NCI-H446 (cell line): Measurements from ENCODE around the gene SSTR5.

Source experiments
- DNase-seq, 2 experiments: peaks; one replicate each; lab custom pipeline; 2025; lab: John Stamatoyannopoulos, UW

Gene SSTR5

DNA sequence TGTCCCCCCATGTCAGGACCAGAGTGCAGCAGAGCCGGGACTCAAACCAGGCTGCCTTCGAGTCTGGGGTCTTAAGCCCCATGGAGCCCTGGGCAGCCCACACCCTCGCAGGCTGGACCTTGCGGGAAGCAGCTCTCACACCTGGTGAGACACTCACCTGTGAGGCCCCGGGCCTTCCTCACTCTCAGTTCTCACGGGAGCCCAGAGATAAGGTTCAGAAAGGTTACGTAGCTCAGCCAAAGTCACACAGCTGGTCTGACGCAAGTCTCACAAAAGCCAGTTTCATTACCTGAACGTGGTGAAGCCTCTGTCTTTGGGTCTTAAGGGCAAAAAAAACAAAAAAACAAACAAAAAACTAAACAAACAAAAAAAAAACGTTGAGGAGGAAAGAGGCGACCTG, 32.8 kb upstream of the SSTR5 start:
- DNase-seq = no peak

DNA sequence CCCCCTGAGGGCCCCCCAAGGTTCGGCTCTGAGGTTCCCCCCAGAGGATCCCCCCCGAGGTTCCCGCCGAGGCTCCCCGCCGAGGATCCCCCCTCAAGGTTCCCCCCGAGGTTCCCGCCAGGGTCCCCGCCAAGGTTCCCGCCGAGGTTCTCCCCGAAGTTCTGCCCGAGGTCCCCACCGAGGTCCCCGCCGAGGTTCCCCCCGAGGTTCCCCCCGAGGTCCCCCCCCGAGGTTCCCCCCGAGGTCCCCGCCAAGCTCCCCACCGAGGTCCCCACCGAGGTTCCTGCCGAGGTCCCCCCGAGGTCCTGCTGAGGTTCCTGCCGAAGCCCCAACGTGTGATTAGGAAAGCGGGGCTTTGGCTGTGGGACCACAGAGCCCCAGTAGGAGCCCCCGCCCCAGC, 32.2 kb upstream of the SSTR5 start:
- no peak for DNase-seq

DNA sequence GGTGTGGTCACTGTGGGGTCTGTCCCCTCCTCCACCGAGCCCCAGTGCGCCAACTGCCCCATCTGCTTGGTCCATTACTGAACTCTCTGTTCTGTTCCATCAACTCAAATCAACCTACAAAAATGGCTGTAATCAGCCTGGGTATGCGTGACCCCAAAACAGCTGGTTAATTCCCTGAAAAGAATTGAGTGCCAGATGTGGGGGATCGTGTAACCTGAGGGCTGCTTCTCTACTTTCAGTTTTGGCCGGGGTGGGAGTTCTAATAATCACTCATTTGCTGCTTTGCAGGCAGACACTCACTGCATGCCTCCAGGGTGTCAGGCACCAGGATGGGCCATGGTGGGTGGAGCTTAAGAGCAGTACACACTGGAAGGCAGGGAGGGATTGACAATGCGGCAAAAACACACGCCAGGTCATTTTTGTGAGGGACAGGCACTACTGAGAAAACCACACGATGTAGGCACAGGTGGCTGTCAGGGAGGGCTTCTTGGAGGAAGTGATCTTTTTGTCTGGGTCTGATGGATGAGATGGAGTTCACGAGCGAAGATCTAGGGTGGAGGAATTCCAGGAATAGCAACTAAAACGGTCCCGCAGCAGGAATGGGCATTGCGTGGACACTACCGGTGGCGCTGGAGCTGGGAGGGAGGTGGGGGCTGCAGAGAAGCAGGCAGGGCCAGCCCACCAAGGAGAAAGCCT, 30.4 kb upstream of the SSTR5 start:
- no peak for DNase-seq

DNA sequence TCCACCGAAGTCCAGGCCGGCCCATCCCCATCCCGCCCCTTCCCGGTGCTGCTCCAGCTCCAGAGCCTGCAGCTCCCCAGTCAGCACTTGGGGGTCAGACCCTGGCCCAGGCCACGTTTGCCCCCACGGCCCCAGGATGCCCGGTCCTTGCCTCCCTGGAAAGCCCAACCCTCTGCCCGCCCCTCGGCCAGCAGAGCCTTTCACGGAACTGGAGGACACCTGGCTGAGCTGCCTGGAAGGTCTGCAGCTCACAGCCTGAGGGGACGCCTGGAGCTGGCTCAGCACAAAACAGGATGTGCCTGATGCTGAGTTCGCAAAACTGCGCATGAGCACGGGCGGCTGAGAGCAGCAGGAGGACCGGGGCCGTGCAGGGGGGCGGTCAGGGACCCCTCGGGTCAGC, 29.7 kb upstream of the SSTR5 start:
- no peak for DNase-seq

DNA sequence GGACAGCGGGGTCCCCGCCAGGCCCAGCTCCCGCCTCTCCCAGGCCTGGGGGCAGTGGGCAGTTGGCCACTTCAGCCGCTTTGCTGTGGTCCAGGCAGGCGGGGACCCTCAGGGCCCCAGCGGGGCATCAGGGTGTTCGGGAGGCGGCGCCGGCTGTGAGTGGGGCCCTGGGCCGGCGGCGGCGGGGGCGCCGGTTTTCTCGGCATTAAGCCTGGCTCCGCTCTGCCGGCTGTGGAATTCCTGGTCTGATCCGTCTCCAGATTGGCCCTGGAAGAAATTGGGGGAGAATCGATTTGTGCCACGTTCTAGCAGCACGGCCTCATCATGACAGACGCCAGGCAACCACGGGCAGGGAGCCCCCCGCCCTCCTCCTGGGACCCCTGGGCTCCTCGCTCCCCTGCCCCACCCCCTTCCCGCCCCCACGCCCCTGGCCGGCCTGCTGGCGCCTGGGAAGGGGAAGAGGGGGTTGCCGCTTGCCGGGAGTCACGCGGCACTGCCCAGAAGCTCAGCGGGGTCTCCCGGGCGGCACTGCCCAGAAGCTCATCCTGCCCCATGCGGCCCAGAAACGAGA, 28.6 kb upstream of the SSTR5 start:
- DNase-seq = no peak

DNA sequence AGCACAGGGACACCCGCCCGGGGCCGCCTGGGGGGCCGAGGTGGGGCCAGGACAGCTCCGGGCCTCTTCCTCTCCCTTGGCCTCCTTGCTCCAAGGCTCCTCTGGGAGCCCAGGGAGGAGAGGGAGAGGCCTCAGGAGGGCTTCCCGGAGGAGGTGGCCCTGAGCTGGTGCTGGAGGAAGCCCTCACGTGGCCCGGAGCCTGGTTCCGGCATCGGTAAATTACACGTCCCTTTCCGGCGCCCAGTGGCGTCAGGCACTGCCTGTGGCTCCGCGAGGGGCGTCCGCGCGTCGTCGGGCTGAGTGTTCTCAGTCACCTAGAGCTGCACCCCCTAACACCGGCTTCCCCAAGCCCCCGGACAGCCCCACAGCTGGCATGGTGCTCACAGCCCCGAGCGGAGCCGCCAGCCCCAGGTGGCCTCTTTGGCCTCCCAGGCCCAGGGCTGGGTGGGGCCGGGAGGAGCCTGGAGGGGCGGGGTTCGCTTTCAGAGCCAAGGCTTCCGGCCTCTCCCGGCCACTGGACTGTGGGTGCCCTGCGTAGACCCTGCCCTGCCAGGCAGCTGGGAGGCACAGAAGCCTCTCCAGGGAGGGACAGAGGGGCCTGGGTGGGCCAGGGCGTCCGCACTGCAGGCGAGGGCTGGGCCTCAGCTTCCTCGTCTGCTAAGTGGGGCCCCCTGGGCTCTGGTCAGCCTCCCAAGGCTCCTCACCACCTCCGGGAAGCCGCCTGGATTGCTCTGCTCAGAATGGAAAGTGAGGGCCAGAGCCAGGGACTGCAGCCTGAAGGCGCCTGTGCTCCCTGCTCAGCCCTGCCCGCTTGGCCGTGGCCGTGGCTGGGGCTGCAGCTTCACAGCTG, 27.9 kb upstream of the SSTR5 start:
- DNase-seq = no peak

DNA sequence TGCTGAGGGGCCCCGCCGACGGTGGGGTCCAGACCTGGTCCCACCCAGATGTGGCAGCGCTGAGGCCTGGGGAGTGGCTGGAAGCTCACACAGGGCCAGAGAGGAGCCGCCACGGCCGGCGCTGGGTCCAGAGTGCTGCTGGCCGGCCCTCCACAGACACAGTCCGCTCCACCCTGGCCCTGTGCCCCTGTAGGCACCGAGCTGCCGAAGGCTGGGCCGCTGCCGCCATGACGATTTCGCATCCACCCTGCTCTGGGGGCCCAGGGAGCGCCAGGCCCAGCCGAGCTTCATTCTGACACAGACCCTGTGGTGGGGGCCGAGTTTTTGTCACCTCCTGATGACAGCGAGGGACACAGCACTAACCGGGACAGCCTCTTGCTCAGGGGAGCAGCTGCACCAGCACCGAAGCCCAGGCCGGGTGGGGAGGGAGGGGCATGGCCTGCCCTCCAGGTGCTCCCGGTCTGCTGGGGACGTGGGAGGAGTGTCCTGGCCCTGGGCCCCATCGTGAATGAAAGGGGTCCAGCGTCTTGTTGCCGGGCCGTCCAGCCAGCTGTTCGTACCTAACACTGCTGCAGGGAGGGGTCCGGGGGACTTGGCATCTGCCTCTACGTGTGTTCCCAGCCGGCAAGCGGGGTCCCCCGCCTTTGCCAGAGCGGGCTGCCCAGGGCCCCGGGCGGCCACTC, 27.1 kb upstream of the SSTR5 start:
- no peak for DNase-seq

DNA sequence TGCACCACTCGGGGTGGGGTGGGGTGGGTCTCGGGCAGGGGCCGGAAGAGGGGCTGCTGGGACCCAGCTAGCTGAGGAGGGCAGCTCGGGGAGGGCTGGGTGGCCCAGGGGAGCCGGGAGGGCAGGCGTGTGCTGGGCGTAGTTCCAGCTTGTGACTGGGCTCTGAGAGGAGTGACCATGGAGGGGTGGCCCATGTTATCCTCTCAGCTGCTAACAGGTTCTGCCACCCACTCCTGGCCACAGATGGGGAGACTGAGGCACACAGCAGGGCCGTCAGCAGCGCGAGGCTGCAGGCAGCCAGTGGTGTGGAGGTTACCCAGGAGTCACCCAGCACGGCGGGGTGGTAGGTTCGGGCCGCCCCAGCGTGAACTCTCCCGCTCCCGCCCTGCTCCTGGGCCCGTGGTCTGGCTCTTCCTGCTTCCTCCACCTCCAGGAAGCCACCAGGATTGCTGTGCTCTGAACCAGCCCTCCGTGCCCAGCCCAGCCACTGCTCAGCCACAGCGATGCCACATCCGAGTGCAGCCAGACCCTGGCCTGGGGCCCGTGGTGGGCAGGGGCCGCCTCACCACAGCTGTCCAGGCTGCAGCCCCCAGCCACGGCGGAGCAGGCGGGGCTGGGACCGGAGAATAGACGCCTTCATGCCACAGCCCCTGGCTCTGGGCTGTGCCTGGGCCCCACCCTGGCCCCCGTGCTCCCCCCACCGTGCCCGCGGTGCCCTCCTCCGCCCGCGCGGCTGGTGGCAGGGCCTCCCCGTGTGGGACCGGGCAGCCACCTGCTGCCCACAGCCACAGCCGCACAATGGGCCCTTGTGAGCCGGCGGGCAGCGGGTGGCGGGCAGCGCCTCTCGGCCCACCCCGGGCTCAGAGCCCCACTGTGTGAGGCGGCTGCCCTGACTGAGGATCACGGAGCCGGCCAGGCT, 26.3 kb upstream of the SSTR5 start:
- DNase-seq = no peak

DNA sequence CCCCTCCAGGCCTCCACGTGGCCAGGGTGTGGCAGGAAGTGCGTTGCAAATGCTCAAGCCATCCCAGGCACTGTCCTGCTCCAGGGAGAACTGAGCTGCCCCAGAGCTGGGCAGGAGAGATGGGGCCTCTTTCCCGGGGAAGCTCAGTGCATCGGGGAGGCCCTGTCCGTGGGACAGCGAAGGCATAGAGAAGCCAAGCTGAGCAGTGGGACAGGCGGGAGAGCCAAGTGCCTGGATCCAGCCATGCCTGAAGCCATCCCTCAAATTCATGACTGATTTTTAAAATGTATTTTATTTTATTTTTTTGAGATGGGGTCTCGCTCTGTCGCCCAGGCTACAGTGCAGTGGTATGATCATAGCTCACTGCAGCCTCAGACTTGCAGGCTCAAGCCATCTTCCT, 25.4 kb upstream of the SSTR5 start:
- no peak for DNase-seq

DNA sequence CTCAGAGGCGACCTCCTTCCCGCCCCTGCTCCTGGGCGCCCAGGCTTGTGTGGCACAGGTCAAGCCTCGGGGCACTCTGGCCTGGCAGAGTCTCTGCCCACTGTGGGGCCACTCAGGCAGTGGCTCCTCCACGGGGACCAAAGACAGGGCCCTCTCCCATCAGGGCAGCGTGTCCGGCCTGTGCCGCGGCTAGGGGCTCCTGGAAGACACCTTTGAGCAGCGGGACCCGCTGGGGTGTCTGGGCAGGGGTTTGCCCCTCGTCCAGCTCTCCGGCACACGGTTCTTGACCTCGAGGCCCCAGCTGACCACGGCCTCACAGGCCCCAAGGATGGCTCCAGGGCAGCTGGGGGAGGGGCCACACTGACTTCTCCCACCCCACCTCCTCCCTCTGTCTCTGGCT, 24.7 kb upstream of the SSTR5 start:
- no peak for DNase-seq

DNA sequence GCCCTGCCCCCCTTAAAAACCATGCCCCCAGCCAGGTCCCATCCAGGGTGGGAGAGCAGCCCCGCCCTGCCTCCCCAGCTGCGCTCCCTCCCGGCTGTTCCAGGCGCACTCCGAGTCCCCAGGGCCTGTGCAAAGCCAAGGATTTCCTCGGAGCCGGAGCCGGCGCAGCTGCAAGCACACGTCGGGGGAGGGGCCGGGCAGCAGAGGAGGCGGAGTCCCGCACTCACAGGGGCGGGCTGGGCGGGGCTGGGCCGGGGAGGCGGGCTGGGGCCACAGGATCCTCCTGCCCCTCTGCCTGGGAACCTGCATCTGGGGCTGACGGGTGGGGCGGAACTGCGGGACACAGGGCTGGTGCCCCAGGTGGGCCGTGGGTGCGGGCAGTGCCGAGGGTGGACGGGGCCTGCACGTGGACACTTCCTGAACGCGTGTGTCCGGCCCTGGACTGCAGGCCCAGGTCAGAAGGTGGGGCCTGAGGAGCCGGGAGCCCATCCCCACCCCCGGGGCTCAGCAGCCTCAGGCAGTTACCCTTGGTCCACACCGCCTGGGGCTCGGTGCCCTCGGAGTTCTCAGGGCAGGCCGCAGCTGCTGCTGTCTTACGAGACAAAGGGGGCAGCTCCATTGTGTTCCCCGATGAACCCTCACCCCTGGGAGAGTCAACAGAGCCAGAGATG, 24.0 kb upstream of the SSTR5 start:
- DNase-seq = no peak

DNA sequence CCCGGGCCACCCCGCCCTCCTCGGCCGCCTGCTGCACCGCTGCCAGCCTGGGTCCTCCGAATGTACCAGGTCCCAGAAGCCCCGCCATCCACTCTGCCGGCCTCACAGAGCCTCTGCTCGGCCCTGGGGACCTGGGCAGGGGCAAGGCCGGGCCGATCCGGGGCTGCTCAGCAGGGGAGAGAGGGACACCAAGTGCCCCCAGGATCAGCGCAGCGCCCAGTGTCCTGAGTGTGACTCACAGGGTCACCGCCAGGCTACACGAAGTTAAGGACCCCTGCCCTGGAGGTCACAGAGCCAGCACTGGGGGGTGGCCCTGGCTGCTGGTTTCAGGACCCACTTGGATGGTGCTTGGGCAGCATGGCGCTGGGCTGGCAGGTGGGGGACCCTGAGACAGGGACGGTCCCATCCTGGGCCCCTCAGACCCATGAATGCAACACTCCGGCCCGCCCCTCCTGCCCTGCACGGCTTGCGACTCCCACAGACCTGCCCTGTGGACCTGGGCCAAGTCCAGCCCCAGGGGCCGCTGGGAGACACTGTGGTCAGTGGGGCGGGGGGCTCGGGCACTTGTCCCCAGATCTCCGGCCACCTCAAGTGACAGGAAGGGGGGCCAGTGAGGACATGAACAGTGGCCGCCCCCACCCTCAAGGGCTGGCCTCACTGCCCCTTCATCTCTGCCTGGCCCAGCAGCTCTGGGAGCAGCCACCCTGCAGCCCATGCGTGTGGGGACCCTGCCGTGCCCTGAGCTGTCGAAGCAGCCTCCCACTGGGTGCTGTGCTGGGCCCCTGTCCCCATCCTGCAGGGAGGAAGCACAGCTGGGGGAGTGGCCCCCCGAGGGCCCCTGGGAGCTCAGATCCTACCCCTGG, 23.2 kb upstream of the SSTR5 start:
- DNase-seq = no peak

DNA sequence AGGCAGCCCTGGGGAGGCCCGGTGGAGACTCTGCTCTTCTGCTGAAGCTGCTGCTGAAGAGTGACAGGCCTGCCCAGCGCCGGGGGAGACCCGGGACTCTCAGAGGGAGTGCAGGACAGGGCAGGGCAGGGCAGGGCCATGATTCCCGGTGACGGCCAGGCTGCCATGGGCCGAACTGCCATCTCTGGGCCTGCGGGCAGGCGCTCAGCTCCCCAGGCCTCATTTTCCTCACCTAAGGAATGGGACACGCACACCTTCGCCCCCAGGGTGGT, 22.6 kb upstream of the SSTR5 start:
- no peak for DNase-seq

DNA sequence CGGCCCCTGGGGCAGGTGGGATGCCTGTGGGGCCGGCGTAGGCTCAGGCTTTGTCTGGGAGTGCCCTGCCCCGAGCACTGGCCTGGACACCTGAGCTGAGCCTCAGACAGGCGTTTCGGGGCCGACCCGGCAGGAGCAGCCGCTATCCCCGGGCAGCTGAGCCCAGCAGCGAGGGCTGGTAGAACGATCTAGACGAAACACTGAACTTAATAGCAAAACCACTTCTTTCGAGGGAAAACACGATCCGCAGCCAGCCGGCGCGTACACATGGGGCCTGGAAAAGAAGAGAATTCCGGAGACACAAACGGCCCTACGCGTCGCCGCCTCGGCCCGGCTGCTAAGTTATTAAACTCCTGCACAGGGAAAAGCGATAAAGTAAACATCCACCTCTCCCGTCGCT, 22.0 kb upstream of the SSTR5 start:
- DNase-seq = no peak

DNA sequence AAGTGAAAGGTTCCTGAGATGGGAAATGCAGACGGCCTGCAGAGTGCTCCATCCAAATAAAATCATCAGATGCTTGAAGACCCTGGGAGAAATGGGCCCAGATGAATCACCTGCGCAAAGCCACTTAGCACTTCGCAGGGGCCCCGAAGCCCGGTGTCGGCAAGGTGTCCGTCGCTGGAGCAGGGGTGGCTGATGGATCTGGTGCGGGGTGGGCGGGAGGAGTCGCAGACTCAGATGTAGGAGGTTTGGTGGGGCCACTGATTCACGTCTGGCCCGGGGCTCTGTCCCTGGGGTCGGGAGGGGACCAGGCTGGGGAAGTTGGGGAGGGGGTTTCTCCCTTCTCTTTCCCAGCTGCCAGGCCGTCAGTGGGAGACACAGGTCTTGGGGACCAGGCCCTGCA, 21.6 kb upstream of the SSTR5 start:
- no peak for DNase-seq

DNA sequence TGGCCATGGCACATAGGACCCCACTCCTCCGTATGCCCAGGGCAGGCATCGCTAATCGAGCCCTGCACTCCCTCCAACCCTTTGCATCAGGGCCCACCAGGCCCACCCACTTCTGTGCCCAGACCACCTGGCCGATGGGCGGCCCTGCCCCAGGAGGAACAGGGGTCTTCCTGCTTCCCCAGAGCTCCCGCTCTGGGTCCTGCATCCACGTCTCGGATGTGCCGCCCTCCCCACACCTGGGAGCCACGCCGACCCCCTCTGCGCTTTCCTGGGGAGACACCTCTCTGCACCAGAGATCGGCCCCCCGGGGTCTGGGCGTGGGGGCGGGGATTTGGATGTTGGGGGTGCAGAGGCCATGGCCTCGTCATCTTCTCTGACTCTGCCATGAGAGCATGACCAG, 21.1 kb upstream of the SSTR5 start:
- DNase-seq = no peak

DNA sequence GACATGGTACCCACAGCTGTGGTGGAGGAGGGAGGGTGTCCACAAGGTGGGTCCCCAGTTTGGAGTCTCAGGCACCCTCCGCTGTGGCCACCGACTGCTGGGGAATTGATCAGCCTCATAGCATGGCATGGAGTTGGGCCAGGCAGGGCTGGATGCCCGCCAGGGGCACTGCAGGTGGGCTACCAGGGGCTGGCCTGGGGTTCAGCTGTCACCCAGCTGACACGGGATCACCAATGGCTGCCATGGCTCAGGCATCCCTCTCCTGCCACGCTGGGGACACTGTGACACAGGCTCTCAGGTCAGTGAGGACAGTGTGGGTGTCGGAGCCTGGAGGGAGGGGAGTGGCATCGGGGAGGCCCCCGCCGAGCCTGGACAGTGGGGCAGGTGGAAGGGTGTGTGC, 19.8 kb upstream of the SSTR5 start:
- DNase-seq = no peak

DNA sequence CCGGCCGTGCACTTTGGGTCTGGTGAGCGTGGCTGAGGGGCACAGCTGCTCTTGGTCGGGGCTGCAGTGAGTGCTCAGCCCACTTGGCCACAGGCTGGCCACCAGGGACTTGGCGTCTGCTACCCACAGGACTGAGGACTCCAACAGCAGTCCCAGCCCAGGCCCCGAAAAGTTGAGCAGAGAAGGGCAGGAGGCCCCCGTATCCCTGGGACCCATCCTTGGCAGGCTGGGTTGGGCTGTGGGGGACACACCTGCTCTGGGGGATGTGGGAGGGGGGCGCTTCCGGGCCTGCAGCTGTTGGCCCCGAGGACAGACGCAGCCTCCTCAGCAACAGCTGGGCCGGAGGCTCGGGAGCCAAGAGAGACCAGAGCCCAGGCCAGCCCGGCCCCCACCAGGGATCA, 19.4 kb upstream of the SSTR5 start:
- DNase-seq = no peak

DNA sequence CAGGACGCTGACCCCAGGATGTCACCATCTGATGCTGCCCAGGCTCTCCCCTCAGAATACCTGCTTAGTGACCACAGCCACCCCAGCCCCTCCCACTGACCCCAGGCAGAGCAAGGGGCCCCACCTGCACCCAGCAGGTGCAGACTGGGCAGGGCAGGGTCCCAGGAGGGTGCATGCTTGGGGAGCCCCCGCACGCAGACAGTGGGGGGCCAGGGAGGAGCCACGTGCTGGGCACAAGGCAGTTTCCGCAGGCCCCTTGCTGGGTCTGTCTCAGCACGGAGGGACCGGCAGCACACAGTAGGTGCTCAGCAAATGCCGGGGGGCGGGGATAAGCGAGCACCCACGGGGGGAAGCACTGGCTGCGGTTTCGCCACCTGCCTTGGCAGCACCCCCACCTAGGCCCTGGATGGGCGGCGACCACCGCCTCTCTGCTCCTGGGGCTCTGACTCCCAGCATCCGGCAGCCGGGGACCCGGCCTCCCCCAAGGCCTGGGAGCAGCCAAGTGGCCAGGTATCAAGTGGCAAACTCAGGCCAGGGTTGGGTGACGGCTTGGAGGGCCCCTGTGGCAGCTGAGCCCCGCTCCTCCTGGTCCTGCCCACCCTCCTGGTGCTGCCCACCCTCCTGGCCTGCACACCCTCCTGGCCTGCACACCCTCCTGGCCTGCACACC, 18.7 kb upstream of the SSTR5 start:
- no peak for DNase-seq
